ENCODE results near the gene SYT1.

Gene SYT1

DNA sequence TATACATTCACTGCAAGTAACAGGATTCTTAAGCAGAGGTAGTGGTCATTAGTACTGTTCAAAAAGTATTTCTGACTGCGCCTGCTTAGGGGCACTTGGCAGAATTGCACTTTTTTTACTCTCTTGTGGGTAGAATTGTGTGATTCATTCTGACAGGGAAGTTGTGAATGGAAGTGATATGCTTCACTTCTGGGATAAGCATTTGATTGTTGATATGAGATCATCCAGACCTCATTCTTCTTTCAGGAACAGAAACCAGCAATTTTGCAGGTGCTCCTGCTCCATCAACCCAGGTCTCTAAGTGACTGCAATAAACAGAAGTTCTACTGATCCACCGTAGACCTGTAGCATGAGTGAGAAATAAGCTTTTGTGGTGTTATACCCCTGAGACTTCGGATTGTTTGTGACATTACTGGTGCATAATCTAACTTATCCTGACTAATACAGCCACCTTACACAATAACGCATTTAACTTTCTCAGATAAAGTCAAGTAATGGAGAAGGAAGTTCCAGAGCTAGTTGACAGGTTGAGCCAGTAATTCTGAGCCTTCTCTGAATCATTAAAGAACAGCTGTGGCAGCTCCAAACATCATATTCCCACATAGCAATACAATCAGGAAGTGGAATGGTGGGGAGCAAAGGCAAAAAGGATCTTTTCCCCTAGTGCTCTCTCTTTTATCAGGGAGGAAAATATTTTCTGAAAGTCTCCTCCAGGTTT, 387.9 kb downstream of the SYT1 start:
- no peaks in the 10 kb centered on the region for H3K4me1 ChIP-seq (ENCODE audit: control insufficient read depth, insufficient read depth, low read length)
- H3K9me3 ChIP-seq (ENCODE audit: control insufficient read depth, low read length): no peaks in the 10 kb centered on the region
- H3K4me3 ChIP-seq (ENCODE audit: low read length): no peak overlapping the region
- H3K9ac ChIP-seq (ENCODE audit: low read length): no peak overlapping the region
- H3K36me3 ChIP-seq (ENCODE audit: control insufficient read depth, insufficient read depth, low read length): no peaks in the 10 kb centered on the region
- H3K27me3 ChIP-seq (ENCODE audit: control insufficient read depth, insufficient read depth, low read length): no peaks in the 10 kb centered on the region

DNA sequence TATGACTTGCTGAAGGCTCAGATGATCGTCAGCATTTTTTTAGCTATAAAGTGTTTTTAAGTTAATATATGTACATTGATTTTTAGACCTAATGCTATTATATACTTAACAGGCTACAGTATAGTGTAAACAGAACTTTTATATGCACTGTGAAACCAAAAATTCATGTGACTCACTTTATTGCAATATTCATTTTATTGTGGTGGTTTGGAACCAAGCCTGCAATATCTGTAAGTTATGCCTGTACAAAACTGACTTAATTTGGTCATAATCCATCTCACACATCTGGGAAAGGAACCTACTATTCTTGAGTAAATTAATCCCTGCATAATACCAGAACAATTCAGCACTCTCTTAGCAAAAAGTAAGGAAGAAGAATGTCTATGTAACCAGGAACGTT, 390.7 kb downstream of the SYT1 start:
- H3K9me3 ChIP-seq (ENCODE audit: control insufficient read depth, low read length): no peaks in the 10 kb centered on the region
- no peaks in the 10 kb centered on the region for H3K27me3 ChIP-seq (ENCODE audit: control insufficient read depth, insufficient read depth, low read length)
- H3K4me3 ChIP-seq (ENCODE audit: low read length): no peak overlapping the region
- H3K36me3 ChIP-seq (ENCODE audit: control insufficient read depth, insufficient read depth, low read length): no peaks in the 10 kb centered on the region
- H3K4me1 ChIP-seq (ENCODE audit: control insufficient read depth, insufficient read depth, low read length): no peaks in the 10 kb centered on the region
- H3K9ac ChIP-seq (ENCODE audit: low read length): no peak overlapping the region

DNA sequence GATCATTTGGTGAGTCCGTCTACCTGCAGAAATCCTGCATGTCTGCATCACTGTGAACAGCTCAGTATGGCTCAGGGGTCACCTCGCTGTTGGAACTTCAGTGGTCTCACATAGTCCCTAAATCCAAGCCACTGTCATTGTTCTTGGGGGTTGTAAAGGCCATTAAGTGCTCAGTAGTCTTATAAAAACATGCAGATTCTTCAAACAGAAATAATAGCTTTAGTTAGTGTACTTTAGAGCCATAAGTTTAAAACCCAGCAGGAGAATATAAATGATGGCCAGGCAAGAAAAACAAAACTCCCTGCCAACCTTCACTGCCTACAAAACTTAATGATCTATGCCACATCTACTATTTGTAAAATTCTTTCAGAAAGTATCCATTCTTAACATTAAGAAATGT, 396.3 kb downstream of the SYT1 start:
- no peak overlapping the region for H3K9ac ChIP-seq (ENCODE audit: low read length)
- no peaks in the 10 kb centered on the region for H3K4me1 ChIP-seq (ENCODE audit: control insufficient read depth, insufficient read depth, low read length)
- H3K9me3 ChIP-seq (ENCODE audit: control insufficient read depth, low read length): no peaks in the 10 kb centered on the region
- H3K4me3 ChIP-seq (ENCODE audit: low read length): no peak overlapping the region
- H3K36me3 ChIP-seq (ENCODE audit: control insufficient read depth, insufficient read depth, low read length): no peaks in the 10 kb centered on the region
- H3K27me3 ChIP-seq (ENCODE audit: control insufficient read depth, insufficient read depth, low read length): no peaks in the 10 kb centered on the region

DNA sequence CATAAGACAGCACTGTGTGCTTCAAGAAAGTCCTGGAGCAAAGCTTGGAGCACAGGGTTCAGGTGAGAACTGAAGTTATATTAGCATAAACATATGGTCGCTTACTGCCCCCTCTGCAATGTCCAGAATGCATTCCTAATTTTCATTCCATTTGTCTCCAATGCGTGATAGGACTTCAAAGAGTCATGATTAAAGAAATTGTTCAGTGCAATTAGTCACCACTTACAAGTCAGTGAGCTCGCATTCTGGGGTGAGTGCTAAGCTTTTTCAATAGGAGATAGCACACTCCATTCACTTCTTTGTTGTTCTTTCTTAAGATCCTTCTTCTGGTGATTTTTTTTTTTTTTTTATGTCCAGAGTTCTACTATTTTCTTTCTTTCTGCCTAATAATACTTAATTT, 398.4 kb downstream of the SYT1 start:
- Histone ChIP-seq H3K27me3 (ENCODE audit: control insufficient read depth, insufficient read depth, low read length) (no peaks in the 10 kb centered on the region), H3K36me3 (ENCODE audit: control insufficient read depth, insufficient read depth, low read length) (no peaks in the 10 kb centered on the region), H3K9ac (ENCODE audit: low read length) (no peak overlapping the region), H3K4me3 (ENCODE audit: low read length) (no peak overlapping the region), H3K4me1 (ENCODE audit: control insufficient read depth, insufficient read depth, low read length) (no peaks in the 10 kb centered on the region), H3K9me3 (ENCODE audit: control insufficient read depth, low read length) (no peaks in the 10 kb centered on the region)

DNA sequence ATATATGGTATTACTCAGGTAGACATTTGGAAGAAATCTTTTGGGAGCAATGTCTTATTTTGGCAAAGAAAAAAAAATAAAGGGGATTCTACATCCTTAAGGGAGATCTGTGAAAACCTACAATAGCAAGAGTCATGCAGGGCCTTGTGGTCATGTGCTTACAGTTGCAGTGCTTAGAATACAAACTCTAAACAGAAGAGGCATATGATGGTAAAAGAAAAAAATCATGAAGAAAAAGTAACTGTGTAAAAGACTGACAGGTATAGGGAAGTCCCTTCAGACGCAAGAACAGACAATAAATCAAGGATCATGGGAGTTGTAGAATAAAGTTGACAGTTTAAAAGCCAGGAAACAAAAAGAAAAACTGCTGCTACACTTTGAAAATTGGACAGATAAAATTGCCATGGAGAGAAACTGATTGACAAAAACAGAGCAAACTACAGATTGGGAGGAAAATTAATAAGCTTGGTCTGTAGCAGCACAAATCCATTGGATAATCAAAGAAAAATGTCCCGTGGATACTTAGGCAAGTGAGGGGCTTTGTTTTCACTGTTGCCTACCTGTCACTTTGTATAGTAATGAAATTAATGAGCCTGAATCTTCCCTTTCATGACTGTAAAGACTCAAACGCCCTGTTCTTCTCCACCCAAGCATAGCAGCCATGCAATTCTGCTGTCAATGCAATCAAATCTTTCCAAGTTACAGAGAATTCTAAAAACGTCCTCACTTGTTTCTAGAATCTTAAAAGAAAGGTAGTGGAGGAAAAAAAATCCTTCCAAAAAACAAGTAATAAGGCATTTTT, 402.0 kb downstream of the SYT1 start:
- Histone ChIP-seq H3K4me1 (ENCODE audit: control insufficient read depth, insufficient read depth, low read length) (no peaks in the 10 kb centered on the region), H3K4me3 (ENCODE audit: low read length) (no peak overlapping the region), H3K9ac (ENCODE audit: low read length) (no peak overlapping the region), H3K36me3 (ENCODE audit: control insufficient read depth, insufficient read depth, low read length) (no peaks in the 10 kb centered on the region), H3K9me3 (ENCODE audit: control insufficient read depth, low read length) (no peaks in the 10 kb centered on the region), H3K27me3 (ENCODE audit: control insufficient read depth, insufficient read depth, low read length) (no peaks in the 10 kb centered on the region)

DNA sequence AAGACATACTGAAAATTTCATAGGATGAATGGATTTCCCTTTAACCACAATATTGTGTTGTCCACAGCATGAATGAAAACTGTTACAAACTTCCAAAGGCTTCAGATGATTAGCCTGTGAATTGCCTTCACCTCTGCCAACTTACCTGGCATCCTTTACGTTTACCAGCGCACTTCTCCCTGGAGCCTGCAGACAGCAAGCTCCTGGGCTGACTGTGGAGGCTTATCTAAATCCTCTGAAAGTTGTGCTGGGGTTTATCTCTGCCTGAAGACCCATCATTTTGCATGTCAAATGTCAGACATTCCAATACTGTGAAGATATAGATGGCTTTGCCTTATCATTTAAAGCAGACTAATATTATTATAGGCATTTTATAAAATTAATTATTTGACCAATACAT, 403.0 kb downstream of the SYT1 start:
- Histone ChIP-seq H3K9ac (ENCODE audit: low read length) (no peak overlapping the region), H3K27me3 (ENCODE audit: control insufficient read depth, insufficient read depth, low read length) (no peaks in the 10 kb centered on the region), H3K9me3 (ENCODE audit: control insufficient read depth, low read length) (no peaks in the 10 kb centered on the region), H3K4me3 (ENCODE audit: low read length) (no peak overlapping the region), H3K36me3 (ENCODE audit: control insufficient read depth, insufficient read depth, low read length) (no peaks in the 10 kb centered on the region), H3K4me1 (ENCODE audit: control insufficient read depth, insufficient read depth, low read length) (no peaks in the 10 kb centered on the region)

DNA sequence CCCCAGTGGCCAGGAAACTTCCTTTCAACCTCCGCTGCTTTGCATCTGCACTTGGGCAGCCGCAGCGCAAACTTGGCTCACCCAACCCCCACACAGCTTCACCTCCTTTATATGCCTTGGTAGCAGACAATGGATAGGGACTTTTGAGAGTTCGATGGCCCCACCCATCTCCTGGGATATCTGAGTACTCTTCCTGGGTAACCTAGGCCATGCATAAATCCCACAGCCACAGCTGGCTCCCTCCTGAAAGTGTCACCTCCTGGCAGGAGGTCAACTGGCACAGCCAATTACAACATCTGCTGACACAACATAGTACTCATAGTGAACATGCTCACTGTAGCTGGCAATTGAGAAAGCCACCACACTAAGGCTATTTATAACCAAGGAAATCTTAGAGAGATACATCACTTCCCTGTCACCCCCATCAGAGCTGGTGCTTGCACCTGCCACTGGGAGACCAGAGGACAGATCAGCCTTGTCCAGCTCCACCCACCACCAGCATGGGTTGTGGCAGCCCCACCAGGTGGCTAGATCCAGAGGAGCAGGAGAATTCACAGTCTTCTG, 410.0 kb downstream of the SYT1 start:
- no peaks in the 10 kb centered on the region for H3K9me3 ChIP-seq (ENCODE audit: control insufficient read depth, low read length)
- no peak overlapping the region for H3K4me3 ChIP-seq (ENCODE audit: low read length)
- H3K27me3 ChIP-seq (ENCODE audit: control insufficient read depth, insufficient read depth, low read length): no peaks in the 10 kb centered on the region
- H3K4me1 ChIP-seq (ENCODE audit: control insufficient read depth, insufficient read depth, low read length): no peaks in the 10 kb centered on the region
- no peak overlapping the region for H3K9ac ChIP-seq (ENCODE audit: low read length)
- no peaks in the 10 kb centered on the region for H3K36me3 ChIP-seq (ENCODE audit: control insufficient read depth, insufficient read depth, low read length)

DNA sequence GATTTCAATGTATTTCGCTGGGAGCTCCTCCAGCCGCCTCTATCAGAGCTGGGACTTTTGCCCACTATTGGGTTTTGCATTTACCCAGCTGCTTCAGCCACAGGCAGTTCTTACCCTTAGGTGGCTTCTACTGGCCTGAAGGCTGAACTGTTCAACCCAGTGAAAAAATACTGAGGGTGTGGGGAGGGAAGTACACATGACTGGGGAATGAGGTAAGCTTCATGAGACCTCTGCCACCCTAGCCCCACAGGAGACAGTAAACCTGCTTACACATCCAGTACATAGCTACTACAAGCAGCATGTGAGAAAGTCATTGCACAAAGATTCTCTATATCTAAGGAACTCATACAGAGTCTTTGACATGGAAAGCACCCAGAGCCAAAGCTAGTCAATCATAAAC, 411.1 kb downstream of the SYT1 start:
- Histone ChIP-seq H3K4me1 (ENCODE audit: control insufficient read depth, insufficient read depth, low read length) (no peaks in the 10 kb centered on the region), H3K36me3 (ENCODE audit: control insufficient read depth, insufficient read depth, low read length) (no peaks in the 10 kb centered on the region), H3K4me3 (ENCODE audit: low read length) (no peak overlapping the region), H3K27me3 (ENCODE audit: control insufficient read depth, insufficient read depth, low read length) (no peaks in the 10 kb centered on the region), H3K9ac (ENCODE audit: low read length) (no peak overlapping the region), H3K9me3 (ENCODE audit: control insufficient read depth, low read length) (no peaks in the 10 kb centered on the region)

DNA sequence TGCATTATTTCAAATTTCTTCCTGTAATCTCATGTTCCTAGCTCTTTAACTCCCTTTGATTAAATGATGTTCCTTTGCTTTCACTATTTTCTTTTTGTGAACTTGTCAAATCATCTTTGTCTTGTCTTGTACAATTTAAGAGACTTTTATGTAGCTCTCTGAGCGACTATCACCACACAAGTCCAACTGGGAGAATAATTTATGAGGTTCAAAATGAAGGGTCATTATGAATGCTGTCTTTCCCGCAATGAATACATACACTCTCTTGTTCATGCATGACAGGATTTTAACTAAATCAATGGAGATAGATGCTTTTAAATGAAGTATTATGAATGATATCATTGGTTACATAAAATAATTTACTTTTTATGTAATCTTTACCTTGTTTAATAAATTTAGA, 418.8 kb downstream of the SYT1 start:
- Histone ChIP-seq H3K27me3 (ENCODE audit: control insufficient read depth, insufficient read depth, low read length) (no peaks in the 10 kb centered on the region), H3K4me3 (ENCODE audit: low read length) (no peak overlapping the region), H3K9ac (ENCODE audit: low read length) (no peak overlapping the region), H3K36me3 (ENCODE audit: control insufficient read depth, insufficient read depth, low read length) (no peaks in the 10 kb centered on the region), H3K9me3 (ENCODE audit: control insufficient read depth, low read length) (no peaks in the 10 kb centered on the region), H3K4me1 (ENCODE audit: control insufficient read depth, insufficient read depth, low read length) (no peaks in the 10 kb centered on the region)

DNA sequence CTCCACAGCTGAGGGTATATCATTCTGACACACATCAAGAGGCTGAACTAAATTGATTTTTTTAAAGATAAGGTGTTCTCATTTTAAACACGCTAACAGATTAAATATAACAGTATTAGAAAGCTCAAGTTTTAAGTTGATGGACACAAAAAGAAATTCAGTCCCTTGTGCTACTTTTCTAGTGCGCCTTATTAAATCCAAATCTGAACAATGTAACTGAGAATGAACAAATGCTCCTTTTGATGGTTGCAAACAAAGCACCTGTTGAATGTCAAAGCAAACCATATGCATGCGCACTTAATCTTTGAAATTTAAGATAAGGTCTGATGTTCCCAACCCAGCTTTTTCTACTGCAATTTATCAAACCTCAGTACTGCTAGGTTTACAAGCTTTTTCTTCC, 424.3 kb downstream of the SYT1 start:
- no peak overlapping the region for H3K4me3 ChIP-seq (ENCODE audit: low read length)
- no peaks in the 10 kb centered on the region for H3K4me1 ChIP-seq (ENCODE audit: control insufficient read depth, insufficient read depth, low read length)
- H3K27me3 ChIP-seq (ENCODE audit: control insufficient read depth, insufficient read depth, low read length): no peaks in the 10 kb centered on the region
- H3K36me3 ChIP-seq (ENCODE audit: control insufficient read depth, insufficient read depth, low read length): no peaks in the 10 kb centered on the region
- no peaks in the 10 kb centered on the region for H3K9me3 ChIP-seq (ENCODE audit: control insufficient read depth, low read length)
- no peak overlapping the region for H3K9ac ChIP-seq (ENCODE audit: low read length)

DNA sequence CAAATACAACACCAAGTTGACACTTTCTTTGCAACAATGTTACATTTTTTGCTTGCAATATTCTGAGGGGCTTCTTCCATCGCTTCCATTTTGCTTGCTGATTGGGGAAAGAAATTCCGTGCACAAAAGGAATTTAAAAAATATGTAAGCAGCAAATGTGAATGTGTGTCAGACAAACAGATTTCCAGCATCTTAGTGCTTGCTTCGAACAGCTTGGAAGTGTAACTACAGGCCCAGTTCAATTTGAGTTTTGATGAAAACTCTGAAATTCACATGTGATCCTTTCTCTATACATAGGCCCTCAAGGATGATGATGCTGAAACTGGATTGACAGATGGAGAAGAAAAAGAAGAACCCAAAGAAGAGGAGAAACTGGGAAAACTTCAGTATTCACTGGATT, 427.1 kb downstream of the SYT1 start:
- no peaks in the 10 kb centered on the region for H3K4me1 ChIP-seq (ENCODE audit: control insufficient read depth, insufficient read depth, low read length)
- no peaks in the 10 kb centered on the region for H3K36me3 ChIP-seq (ENCODE audit: control insufficient read depth, insufficient read depth, low read length)
- H3K9ac ChIP-seq (ENCODE audit: low read length): no peak overlapping the region
- no peak overlapping the region for H3K4me3 ChIP-seq (ENCODE audit: low read length)
- no peaks in the 10 kb centered on the region for H3K27me3 ChIP-seq (ENCODE audit: control insufficient read depth, insufficient read depth, low read length)
- H3K9me3 ChIP-seq (ENCODE audit: control insufficient read depth, low read length): no peaks in the 10 kb centered on the region

DNA sequence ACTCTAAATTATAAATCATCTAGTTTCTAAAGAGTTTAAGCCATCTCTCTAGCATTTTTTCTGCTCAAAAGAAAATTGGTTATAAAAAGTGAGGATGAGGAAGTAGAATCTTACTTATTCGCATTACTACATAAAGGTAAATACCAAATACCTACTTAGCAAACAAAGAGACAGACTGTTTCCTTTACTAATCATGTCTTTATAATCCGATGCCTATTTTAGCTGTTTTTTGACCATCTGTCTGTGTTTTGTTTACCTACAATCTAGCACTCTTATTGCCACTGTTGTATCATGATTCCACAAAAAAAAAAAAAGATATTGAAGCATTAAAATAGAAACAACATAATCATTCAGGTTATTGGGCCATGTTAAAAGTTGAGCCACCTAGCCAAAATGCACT, 430.0 kb downstream of the SYT1 start:
- Histone ChIP-seq H3K27me3 (ENCODE audit: control insufficient read depth, insufficient read depth, low read length) (no peaks in the 10 kb centered on the region), H3K4me1 (ENCODE audit: control insufficient read depth, insufficient read depth, low read length) (no peaks in the 10 kb centered on the region), H3K4me3 (ENCODE audit: low read length) (no peak overlapping the region), H3K36me3 (ENCODE audit: control insufficient read depth, insufficient read depth, low read length) (no peaks in the 10 kb centered on the region), H3K9ac (ENCODE audit: low read length) (no peak overlapping the region), H3K9me3 (ENCODE audit: control insufficient read depth, low read length) (no peaks in the 10 kb centered on the region)
